Measurements from ENCODE around the gene SLC25A6. TPM values are rescaled to one million over a fixed set of nuclear protein-coding genes. Genes with fewer than 3 reads are reported as not detected.
A peak's percentile ranks its signal among the peaks of the same experiment; 100 is the strongest.
"Not testable (repeated sequence)": the region's sequence is repeated elsewhere in the genome, so short reads cannot be mapped to it uniquely, and the experiment has no call there.

SLC25A6 gene
- total RNA-seq, 1 donor from 2014 or later = 329 TPM

DNA sequence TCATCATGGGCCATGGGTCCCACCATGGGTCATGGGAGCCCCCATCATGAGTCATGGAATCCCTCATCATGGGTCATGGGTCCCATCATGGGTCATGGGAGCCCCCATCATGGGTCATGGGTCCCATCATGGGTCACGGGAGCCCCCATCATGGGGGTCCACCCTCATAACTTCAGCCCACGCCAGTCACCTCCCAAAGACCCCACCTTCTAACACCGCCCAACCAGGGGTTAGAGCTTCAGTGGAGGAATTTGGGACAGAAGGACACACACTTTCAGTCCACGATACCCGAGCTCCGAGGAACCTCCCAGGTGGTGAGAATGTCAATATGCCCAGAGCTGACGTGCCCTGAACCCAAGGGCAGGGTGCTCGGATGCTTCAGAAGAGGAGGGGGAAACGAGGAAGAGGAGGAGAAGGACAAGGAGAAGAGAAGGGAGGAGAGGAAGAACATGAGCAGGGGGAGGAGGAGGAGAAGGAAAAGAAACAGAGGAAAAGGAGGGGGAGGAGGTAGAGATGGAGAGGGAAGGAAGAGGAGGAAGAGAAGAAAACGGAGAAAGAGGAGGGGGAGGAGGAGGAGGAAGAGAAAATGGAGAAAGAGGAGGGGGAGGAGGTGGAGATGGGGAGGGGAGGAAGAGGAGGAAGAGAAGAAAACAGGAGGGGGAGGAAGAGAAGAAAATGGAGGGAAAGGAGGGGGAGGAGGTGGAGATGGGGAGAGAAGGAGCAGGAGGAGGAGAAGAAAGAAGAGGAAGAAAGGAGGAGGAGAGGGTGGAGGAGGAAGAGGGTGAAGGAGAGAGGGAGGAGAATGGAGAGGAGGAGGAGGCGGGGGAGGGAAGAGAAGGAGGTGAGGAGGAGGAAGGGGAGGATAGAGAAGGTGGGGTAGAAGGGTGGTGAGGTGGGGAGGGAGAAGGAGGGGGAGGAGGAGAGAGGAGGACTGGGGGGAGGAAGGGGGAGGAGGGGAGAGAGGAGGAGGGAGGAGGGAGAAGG lies 37.6 kb downstream of the SLC25A6 start:
- DNase-seq (ENCODE audit: low spot score) = no peak

GRCh38 chrX:1351981-1352714 lies 39.8 kb downstream of the SLC25A6 start:
- no peak for DNase-seq (ENCODE audit: low spot score)

DNA sequence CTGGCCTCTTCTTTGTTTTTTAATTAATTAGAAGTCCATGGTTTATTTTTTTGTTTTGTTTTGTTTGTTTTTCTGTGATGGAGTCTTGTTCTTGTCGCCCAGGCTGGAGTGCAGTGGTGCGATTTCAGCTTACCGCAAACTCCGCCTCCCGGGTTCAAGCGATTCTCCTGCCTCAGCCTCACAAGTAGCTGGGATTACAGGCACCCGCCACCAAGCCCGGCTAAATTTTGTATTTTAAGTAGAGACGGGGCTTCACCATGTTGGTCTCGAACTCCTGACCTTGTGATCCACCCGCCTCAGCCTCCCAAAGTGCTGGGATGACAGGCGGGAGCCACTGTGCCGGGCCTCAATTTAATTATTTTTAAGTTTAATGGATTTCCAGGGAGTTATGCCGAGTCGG lies 42.3 kb downstream of the SLC25A6 start:
- DNase-seq (ENCODE audit: low spot score) = not testable (repeated sequence)

GRCh38 chrX:1341545-1342184 lies 50.2 kb downstream of the SLC25A6 start:
- DNase-seq (ENCODE audit: low spot score) = no peak

DNA sequence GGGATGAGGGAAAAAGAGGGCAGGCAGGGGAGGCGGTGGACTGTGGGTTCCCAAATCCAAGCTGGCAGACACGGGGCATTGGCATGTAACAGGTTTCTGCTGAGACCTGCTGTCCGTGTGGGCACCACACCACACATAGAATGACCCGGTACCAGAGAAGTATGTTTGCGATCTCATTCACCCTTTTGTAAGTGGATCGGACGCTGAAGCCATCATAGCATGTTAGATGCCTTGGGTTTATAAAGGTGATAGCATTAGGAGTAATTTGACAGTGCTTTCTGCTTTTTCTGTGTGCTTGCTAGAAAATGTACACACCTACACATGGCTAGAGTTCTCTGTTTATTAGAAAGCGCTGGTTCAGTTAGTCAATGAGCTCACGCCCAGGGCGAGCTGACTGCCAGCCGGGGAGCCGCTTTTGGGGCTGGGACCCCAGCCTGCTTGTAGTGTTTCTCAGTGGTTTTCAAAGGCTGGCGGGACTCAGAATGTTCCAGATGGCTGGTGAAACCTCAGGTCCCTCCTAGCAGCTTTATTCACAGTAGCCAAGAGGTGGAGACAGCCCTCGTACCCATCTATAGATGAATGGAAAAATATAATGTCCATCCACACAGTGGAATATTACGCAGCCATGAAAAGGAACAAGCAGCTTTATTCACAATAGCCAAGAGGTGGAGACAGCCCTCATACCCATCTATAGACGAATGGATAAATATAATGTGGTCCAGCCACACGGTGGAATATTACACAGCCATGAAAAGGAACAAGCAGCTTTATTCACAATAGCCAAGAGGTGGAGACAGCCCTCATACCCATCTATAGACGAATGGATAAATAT lies 54.7 kb downstream of the SLC25A6 start:
- no peak for DNase-seq (ENCODE audit: low spot score)

- DNase-seq (ENCODE audit: low spot score) = peak; percentile 34
Observed at GRCh38 chrX:1336331-1336943, 55.5 kb downstream of the SLC25A6 start, which contains the start of gene IL3RA. TSS of gene IL3RA (plus strand) at chrX:1336785. CDS start at chrX:1341766, 4,981 bp downstream.

Other genes with a start within 250 kb of the SLC25A6 start
- gene CRLF2, start 179.5 kb downstream of the SLC25A6 start, total RNA-seq = 2.3 TPM
- 14.0 TPM for gene CSF2RA, start 123.3 kb downstream of the SLC25A6 start, total RNA-seq
- 3.8 TPM for gene IL3RA, start 55.3 kb downstream of the SLC25A6 start, total RNA-seq
- 29.7 TPM for gene ASMTL, start 60.8 kb upstream of the SLC25A6 start, total RNA-seq
- gene P2RY8, start 145.1 kb upstream of the SLC25A6 start, total RNA-seq = 2.3 TPM
- gene AKAP17A, start 199.5 kb upstream of the SLC25A6 start, total RNA-seq = 52.9 TPM
- not detected for gene ASMT, start 222.9 kb upstream of the SLC25A6 start, total RNA-seq

Measured in mucosa of gallbladder (tissue), 1 donor.